ENCODE results near the gene INPP5A.
A peak's percentile ranks its signal among the peaks of the same experiment; 100 is the strongest.

INPP5A gene

DNA sequence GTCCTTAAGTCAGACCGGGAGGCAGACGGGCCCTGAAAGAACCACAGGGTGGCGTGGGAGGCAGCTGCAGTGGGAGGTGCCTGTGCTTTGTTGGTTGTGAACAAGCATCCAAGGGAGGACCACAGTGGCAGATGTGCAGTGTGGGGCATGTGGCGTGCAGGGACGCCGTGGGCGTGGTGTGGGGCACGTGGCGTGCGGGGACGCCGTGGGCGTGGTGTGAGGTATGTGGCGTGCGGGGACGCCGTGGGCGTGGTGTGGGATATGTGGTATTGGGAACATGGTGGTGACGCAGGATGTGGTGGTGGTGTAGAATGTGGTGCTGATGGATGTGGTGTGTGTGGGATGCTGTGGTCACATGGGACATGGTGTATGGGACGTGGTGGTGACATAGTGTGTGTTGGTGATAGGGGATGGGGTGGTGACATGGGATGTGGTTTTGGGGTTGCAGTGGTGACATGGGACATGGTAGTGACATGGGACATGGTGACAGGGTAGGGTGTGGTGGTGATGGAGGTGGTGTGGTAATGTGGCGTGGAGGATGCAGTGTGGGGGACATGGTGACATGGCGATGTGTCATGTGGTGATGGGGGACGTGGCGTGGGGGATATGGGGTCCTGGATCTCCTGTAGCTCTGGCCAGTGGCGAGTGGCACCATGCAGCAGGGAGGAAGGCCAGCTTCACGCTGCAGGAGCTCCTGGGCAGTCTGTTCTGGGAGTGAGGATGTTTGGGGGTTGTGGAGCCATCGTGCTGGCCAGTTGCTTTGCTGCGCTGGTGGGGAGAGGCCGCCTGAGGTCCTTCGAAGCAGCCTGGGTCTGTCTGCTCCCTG is 78.8 kb downstream of the INPP5A start:
- WGBS (ENCODE audit: insufficient coverage): 96% methylated on average over 18 of the region's 30 CpGs

DNA sequence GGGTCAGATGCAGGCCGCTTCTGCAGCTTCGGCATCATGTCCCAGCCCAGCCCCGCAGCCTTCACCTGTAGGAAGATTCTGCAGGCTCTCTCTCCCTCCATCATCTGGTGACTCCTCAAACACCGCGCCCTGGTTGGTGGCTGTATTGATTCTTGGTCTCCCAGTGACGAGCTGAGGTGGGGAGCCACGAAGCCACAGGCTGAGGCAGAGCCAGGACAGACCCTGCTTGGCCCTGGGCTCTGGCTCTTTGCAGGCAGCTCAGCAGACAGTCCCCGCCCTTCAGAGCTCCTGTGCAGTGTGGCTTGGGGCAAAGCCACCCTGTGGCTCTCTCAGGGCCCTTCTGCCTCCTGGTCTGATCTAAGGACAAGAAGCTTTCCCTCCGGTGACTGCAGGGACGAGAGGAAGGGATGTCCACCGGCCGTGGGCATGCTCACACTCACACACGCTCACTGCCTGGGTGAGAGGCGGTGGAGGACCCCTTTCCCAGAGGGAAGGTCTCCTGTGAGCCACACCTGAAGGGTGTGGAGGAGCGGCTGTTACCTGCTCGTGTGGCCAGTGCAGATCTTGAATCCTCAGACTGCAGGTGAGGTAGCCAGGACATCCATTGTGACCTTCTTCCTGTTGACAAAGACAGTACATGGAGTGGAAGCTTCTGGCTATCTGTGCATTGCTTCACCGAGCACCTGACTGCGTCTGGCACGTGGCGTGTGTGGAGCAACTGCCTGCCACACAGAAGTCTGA is 79.6 kb downstream of the INPP5A start:
- Histone ChIP-seq H3K9me3 (ENCODE audit: control extremely low read depth in 1 of 5, control insufficient read depth in 4 of 5, insufficient read depth in 2 of 5, low read depth in 1 of 5, low read length in 4 of 5) (peaks cover 3 to 28% (median 19%) of the 10 kb centered on the region in 5 experiments), H3K4me1 (ENCODE audit: control extremely low read depth in 1 of 4, control insufficient read depth in 4 of 4, insufficient read depth in 4 of 4, low read length in 3 of 4) (peaks cover 0 to 2% (median under 1%) of the 10 kb centered on the region in 4 experiments), H3K27ac (ENCODE audit: insufficient read depth in 1 of 2, low read depth in 1 of 2, low read length in 2 of 2, poor library complexity in 1 of 2, severe bottlenecking in 2 of 2) (no peak overlapping the region), H3K4me3 (ENCODE audit: control insufficient read depth in 1 of 7, extremely low read depth in 1 of 7, insufficient read depth in 4 of 7, low read depth in 2 of 7, low read length in 6 of 7) (no peak overlapping the region), H3K36me3 (ENCODE audit: control insufficient read depth in 4 of 4, insufficient read depth in 4 of 4, low read length in 3 of 4) (peaks cover 2 to 37% (median 15%) of the 10 kb centered on the region in 4 experiments), H3K27me3 (replicated peaks in 2 of 5; ENCODE audit: control insufficient read depth in 4 of 5, insufficient read depth in 5 of 5, low read length in 4 of 5) (no peaks in the 10 kb centered on the region)
- POLR2A ChIA-PET: no interaction called here
- 97% methylated on average over 13 of the region's 20 CpGs for WGBS (ENCODE audit: insufficient coverage)
- CTCF ChIA-PET: interaction anchor here (0.9 to 1.5 kb wide), 4 partner anchors 10 to 15 kb away, joined by 3 to 7 read pairs (median 3); no protein-coding TSS in a partner anchor
- DNase-seq: no peak

More for the DNA sequence above, 78.8 kb downstream of the INPP5A start:
- ChIA-PET CTCF (interaction anchor here (0.9 to 1.5 kb wide), 4 partner anchors 9 to 24 kb away, joined by 3 read pairs; no protein-coding TSS in a partner anchor), POLR2A (interaction anchor here (0.6 kb wide), 1 partner anchor 669 kb away, joined by 3 read pairs; no protein-coding TSS in a partner anchor)
- Histone ChIP-seq H3K27ac (ENCODE audit: insufficient read depth in 1 of 2, low read depth in 1 of 2, low read length in 2 of 2, poor library complexity in 1 of 2, severe bottlenecking in 2 of 2) (no peak overlapping the region), H3K27me3 (replicated peaks in 2 of 5; ENCODE audit: control insufficient read depth in 4 of 5, insufficient read depth in 5 of 5, low read length in 4 of 5) (no peaks in the 10 kb centered on the region), H3K9me3 (ENCODE audit: control extremely low read depth in 1 of 5, control insufficient read depth in 4 of 5, insufficient read depth in 2 of 5, low read depth in 1 of 5, low read length in 4 of 5) (peaks cover 0 to 23% (median 15%) of the 10 kb centered on the region in 5 experiments), H3K36me3 (ENCODE audit: control insufficient read depth in 4 of 4, insufficient read depth in 4 of 4, low read length in 3 of 4) (peaks cover 2 to 37% (median 15%) of the 10 kb centered on the region in 4 experiments), H3K4me1 (ENCODE audit: control extremely low read depth in 1 of 4, control insufficient read depth in 4 of 4, insufficient read depth in 4 of 4, low read length in 3 of 4) (peaks cover 0 to 6% (median 2%) of the 10 kb centered on the region in 4 experiments), H3K4me3 (ENCODE audit: control insufficient read depth in 1 of 7, extremely low read depth in 1 of 7, insufficient read depth in 4 of 7, low read depth in 2 of 7, low read length in 6 of 7) (no peak overlapping the region)
- peak; percentile 45 to 64 (median 58) for DNase-seq

DNA sequence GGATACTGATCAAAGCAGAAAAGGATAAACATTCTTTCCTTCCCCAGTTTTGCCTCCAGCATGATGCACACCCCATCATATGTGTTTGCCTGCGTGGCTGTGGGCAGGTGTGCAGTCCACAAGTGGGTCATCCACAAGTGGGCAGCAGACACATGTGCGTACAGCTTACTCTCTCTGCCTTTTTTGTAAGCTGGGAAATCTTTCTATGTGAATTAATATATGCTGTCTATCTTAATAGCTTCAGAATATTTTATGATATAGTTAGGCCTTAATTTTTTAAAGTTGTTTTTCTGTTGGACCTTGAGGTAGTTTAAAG is 80.1 kb downstream of the INPP5A start:
- Histone ChIP-seq H3K4me1 (ENCODE audit: control extremely low read depth in 1 of 4, control insufficient read depth in 4 of 4, insufficient read depth in 4 of 4, low read length in 3 of 4) (peaks cover 0 to 2% (median 0%) of the 10 kb centered on the region in 4 experiments), H3K9me3 (ENCODE audit: control extremely low read depth in 1 of 5, control insufficient read depth in 4 of 5, insufficient read depth in 2 of 5, low read depth in 1 of 5, low read length in 4 of 5) (peaks cover 3 to 28% (median 19%) of the 10 kb centered on the region in 5 experiments), H3K4me3 (ENCODE audit: control insufficient read depth in 1 of 7, extremely low read depth in 1 of 7, insufficient read depth in 4 of 7, low read depth in 2 of 7, low read length in 6 of 7) (no peak overlapping the region), H3K27me3 (replicated peaks in 2 of 5; ENCODE audit: control insufficient read depth in 4 of 5, insufficient read depth in 5 of 5, low read length in 4 of 5) (no peaks in the 10 kb centered on the region), H3K36me3 (ENCODE audit: control insufficient read depth in 4 of 4, insufficient read depth in 4 of 4, low read length in 3 of 4) (peaks cover 2 to 37% (median 15%) of the 10 kb centered on the region in 4 experiments), H3K27ac (ENCODE audit: insufficient read depth in 1 of 2, low read depth in 1 of 2, low read length in 2 of 2, poor library complexity in 1 of 2, severe bottlenecking in 2 of 2) (no peak overlapping the region)
- CTCF ChIA-PET: interaction anchor here (1.0 to 1.4 kb wide), 3 partner anchors 9 to 159 kb away, joined by 3 to 7 read pairs (median 4); no protein-coding TSS in a partner anchor
- DNase-seq: no peak
- no CpG with 5 or more reads among the region's 2 CpGs for WGBS (ENCODE audit: insufficient coverage)
- POLR2A ChIA-PET: no interaction called here

DNA sequence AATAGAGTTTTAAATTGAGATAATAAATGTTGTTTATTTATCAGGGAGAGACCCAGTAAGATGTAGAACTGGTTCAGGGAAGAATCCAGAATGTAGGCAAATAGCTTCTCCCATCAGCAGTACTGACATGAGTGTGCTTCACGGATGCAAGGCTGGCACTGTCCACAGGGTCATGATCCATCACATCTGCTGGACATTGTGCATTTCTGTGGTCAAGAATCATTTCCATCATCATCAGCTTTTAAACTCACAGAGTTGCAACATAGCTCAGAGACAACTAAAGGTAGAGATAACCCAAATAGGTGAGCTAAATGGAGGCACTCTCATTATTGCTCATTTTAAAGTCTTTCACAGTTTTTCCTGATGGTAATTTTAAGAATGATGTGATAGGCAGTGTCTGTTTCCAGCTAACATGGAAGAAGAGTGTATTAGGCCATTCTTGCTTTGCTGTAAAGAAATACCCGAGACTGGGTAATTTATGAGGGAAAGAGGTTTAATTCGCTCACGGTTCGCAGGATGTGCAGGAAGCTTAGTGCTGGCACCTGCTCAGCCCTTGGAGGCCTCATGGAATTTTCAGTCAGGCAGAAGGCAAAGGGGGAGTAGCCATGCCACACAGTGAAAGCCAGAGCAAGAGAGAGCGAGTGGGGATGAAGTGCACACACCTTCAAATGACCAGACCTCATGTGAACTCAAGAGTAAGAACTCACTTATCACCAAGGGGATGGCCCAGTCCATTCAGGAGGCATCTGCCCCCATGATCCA is 80.8 kb downstream of the INPP5A start:
- WGBS (ENCODE audit: insufficient coverage): 95% methylated on average over 5 of the region's 6 CpGs
- H3K27ac ChIP-seq (ENCODE audit: insufficient read depth in 1 of 2, low read depth in 1 of 2, low read length in 2 of 2, poor library complexity in 1 of 2, severe bottlenecking in 2 of 2): no peak overlapping the region

DNA sequence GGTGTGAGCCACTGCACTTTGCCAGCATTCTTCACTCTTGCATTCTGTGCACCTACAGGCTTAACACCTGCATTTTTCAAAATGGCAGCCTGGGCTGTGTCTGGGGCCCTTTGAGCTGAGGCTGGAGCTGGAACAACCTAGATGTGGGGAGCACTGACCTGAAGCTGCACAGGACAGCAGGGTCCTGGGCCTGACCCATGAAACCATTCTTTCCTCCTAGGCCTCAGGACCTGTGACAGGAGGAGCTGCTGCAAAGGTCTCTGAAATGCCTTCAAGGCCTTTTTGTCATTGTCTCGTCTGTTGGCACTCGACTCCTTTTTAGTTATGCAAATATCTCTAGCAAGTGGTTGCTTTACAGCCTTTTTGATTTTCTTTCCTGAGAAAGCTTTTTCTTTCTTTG is 82.3 kb downstream of the INPP5A start:
- DNase-seq: no peak
- ChIA-PET POLR2A (no interaction called here), CTCF (no interaction called here)
- Histone ChIP-seq H3K4me3 (ENCODE audit: control insufficient read depth in 1 of 7, extremely low read depth in 1 of 7, insufficient read depth in 4 of 7, low read depth in 2 of 7, low read length in 6 of 7) (no peak overlapping the region), H3K36me3 (ENCODE audit: control insufficient read depth in 4 of 4, insufficient read depth in 4 of 4, low read length in 3 of 4) (peaks cover 2 to 33% (median 10%) of the 10 kb centered on the region in 4 experiments), H3K9me3 (ENCODE audit: control extremely low read depth in 1 of 5, control insufficient read depth in 4 of 5, insufficient read depth in 2 of 5, low read depth in 1 of 5, low read length in 4 of 5) (peaks cover 3 to 28% (median 19%) of the 10 kb centered on the region in 5 experiments), H3K27me3 (replicated peaks in 2 of 5; ENCODE audit: control insufficient read depth in 4 of 5, insufficient read depth in 5 of 5, low read length in 4 of 5) (no peaks in the 10 kb centered on the region), H3K4me1 (ENCODE audit: control extremely low read depth in 1 of 4, control insufficient read depth in 4 of 4, insufficient read depth in 4 of 4, low read length in 3 of 4) (peaks cover 0 to 7% (median 5%) of the 10 kb centered on the region in 4 experiments), H3K27ac (ENCODE audit: insufficient read depth in 1 of 2, low read depth in 1 of 2, low read length in 2 of 2, poor library complexity in 1 of 2, severe bottlenecking in 2 of 2) (no peak overlapping the region)
- 100% methylated on average over 2 of the region's 2 CpGs for WGBS (ENCODE audit: insufficient coverage)

More for the DNA sequence above, 80.8 kb downstream of the INPP5A start:
- Histone ChIP-seq H3K4me3 (ENCODE audit: control insufficient read depth in 1 of 7, extremely low read depth in 1 of 7, insufficient read depth in 4 of 7, low read depth in 2 of 7, low read length in 6 of 7) (no peak overlapping the region), H3K27me3 (replicated peaks in 2 of 5; ENCODE audit: control insufficient read depth in 4 of 5, insufficient read depth in 5 of 5, low read length in 4 of 5) (no peaks in the 10 kb centered on the region), H3K9me3 (ENCODE audit: control extremely low read depth in 1 of 5, control insufficient read depth in 4 of 5, insufficient read depth in 2 of 5, low read depth in 1 of 5, low read length in 4 of 5) (peaks cover 3 to 28% (median 19%) of the 10 kb centered on the region in 5 experiments), H3K36me3 (ENCODE audit: control insufficient read depth in 4 of 4, insufficient read depth in 4 of 4, low read length in 3 of 4) (peaks cover 2 to 37% (median 15%) of the 10 kb centered on the region in 4 experiments), H3K4me1 (ENCODE audit: control extremely low read depth in 1 of 4, control insufficient read depth in 4 of 4, insufficient read depth in 4 of 4, low read length in 3 of 4) (peaks cover 0 to 2% (median 0%) of the 10 kb centered on the region in 4 experiments)
- ChIA-PET POLR2A (no interaction called here), CTCF (interaction anchor here (1.0 to 1.4 kb wide), 2 partner anchors 9 to 160 kb away, joined by 4 to 7 read pairs; no protein-coding TSS in a partner anchor)
- no peak for DNase-seq

DNA sequence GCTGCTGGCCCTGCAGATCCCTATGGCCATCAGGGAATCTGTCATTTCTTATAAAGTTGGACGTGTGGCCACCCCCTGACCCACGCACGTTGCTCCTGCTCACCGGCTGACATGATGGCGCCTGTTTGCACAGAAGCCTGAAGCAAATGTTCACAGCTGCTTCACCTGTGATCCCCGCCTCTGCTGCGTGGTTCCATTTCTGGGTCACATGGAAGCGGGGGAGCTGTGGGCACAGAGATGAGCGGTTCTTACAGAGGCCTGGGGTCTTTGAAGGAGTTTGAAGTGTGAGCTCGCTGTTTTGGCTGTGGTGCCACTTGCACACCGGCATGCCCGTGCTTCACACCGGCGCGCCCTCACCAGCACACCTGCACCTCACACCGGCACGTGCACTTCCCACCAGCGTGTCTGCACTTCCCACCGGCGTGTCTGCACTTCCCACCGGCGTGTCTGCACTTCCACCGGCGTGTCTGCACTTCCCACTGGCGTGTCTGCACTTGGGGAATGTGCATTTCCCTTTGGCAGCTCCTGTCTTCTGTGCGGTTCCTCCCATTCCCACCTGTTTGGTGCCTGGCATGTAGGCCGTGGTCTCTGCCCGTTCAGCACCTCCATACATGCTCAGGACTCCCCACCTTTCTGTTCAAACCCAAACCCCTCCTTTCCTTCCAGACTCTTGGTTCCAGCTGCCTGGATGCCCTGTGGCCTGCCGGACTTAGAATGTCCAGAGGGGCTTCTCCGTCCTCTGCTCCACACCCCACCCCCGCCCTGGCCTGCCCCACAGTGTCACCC is 86.7 kb downstream of the INPP5A start:
- no peak for DNase-seq
- 93% methylated on average over 30 of the region's 31 CpGs for WGBS (ENCODE audit: insufficient coverage)
- Histone ChIP-seq H3K9me3 (ENCODE audit: control extremely low read depth in 1 of 5, control insufficient read depth in 4 of 5, insufficient read depth in 2 of 5, low read depth in 1 of 5, low read length in 4 of 5) (peaks cover 3 to 20% (median 15%) of the 10 kb centered on the region in 5 experiments), H3K4me1 (ENCODE audit: control extremely low read depth in 1 of 4, control insufficient read depth in 4 of 4, insufficient read depth in 4 of 4, low read length in 3 of 4) (peaks cover 10 to 30% (median 28%) of the 10 kb centered on the region in 4 experiments), H3K27ac (ENCODE audit: insufficient read depth in 1 of 2, low read depth in 1 of 2, low read length in 2 of 2, poor library complexity in 1 of 2, severe bottlenecking in 2 of 2) (no peak overlapping the region), H3K4me3 (ENCODE audit: control insufficient read depth in 1 of 7, extremely low read depth in 1 of 7, insufficient read depth in 4 of 7, low read depth in 2 of 7, low read length in 6 of 7) (no peak overlapping the region), H3K27me3 (replicated peaks in 2 of 5; ENCODE audit: control insufficient read depth in 4 of 5, insufficient read depth in 5 of 5, low read length in 4 of 5) (no peaks in the 10 kb centered on the region), H3K36me3 (ENCODE audit: control insufficient read depth in 4 of 4, insufficient read depth in 4 of 4, low read length in 3 of 4) (peaks cover 0 to 9% (median 1%) of the 10 kb centered on the region in 4 experiments)
- ChIA-PET POLR2A (no interaction called here), CTCF (interaction anchor here (1.1 kb wide), 1 partner anchor 17 kb away, joined by 3 read pairs; no protein-coding TSS in a partner anchor)

All from common myeloid progenitor, CD34-positive (primary cell).